ENCODE results near the gene LHFPL4.
A peak's percentile ranks its signal among the peaks of the same experiment; 100 is the strongest.
"Not testable (repeated sequence)": the region's sequence is repeated elsewhere in the genome, so short reads cannot be mapped to it uniquely, and the experiment has no call there.

LHFPL4 gene

DNA sequence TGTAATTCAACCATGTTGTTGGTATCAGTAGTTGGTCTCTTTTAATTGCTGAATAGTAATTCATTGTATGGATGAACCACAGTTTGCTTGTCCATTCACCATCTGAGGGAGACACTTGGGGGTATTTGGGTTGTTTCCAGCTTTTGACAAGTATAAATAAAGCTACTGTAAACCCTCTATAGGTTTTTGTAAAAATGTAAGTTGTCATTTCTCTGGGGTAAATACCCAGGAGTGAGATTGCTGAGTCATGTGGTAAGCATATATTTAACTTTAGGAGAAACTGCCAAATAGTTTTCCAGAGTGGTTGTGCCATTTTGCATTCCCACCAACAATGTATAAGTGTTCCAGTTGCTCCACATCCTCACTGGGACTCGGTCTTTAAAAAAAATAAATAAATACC is 15.4 kb upstream of the LHFPL4 start:
- DNase-seq (ENCODE audit: low spot score in 2 of 2) (no peak), ATAC-seq (replicated peaks; ENCODE audit: extremely low read depth, poor library complexity, severe bottlenecking) (no peak)
- no peaks in the 10 kb centered on the region for H3K4me1 Mint-ChIP-seq
- H3K4me3 Mint-ChIP-seq: no peak overlapping the region
- H3K9me3 Mint-ChIP-seq: no peaks in the 10 kb centered on the region
- H3K36me3 Mint-ChIP-seq (ENCODE audit: insufficient read depth): no peaks in the 10 kb centered on the region
- no peak overlapping the region for H3K27ac Mint-ChIP-seq (ENCODE audit: low read depth)
- H3K27me3 Mint-ChIP-seq: peaks cover 43% of the 10 kb centered on the region

DNA sequence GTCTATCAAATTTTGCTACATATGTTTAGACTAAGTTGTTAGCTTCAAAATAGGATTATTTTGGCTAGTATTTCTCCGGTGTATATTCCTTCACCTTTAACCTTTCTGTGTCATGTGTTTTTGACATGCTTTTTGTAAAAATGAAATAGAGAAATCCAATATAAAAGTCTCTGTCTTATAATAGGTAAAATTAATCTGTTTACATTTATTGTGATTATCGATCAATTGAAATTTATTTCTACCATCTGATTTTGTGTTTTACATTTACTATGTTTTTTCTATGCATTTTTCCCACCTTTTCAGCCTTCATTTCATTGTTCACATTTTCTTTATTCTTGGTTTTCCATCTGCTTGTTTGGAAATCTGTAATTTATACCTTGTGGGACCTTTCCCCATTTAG is 11.7 kb upstream of the LHFPL4 start:
- H3K27me3 Mint-ChIP-seq: peaks cover 34% of the 10 kb centered on the region
- no peak overlapping the region for H3K4me3 Mint-ChIP-seq
- no peaks in the 10 kb centered on the region for H3K36me3 Mint-ChIP-seq (ENCODE audit: insufficient read depth)
- H3K4me1 Mint-ChIP-seq: no peaks in the 10 kb centered on the region
- H3K9me3 Mint-ChIP-seq: no peaks in the 10 kb centered on the region
- DNase-seq (ENCODE audit: low spot score in 2 of 2) (no peak), ATAC-seq (replicated peaks; ENCODE audit: extremely low read depth, poor library complexity, severe bottlenecking) (no peak)
- no peak overlapping the region for H3K27ac Mint-ChIP-seq (ENCODE audit: low read depth)

GRCh38 chr3:9563851-9564250 is 10.2 kb upstream of the LHFPL4 start:
- Mint-ChIP-seq H3K4me3 (no peak overlapping the region), H3K36me3 (ENCODE audit: insufficient read depth) (no peaks in the 10 kb centered on the region), H3K4me1 (no peaks in the 10 kb centered on the region), H3K27ac (ENCODE audit: low read depth) (no peak overlapping the region), H3K9me3 (no peaks in the 10 kb centered on the region), H3K27me3 (peaks cover 26% of the 10 kb centered on the region)
- ATAC-seq (replicated peaks; ENCODE audit: extremely low read depth, poor library complexity, severe bottlenecking) (no peak), DNase-seq (ENCODE audit: low spot score in 2 of 2) (no peak)

- H3K9me3 Mint-ChIP-seq; H3K36me3 Mint-ChIP-seq (ENCODE audit: insufficient read depth); H3K4me1 Mint-ChIP-seq; ATAC-seq (replicated peaks; ENCODE audit: extremely low read depth, poor library complexity, severe bottlenecking); H3K4me3 Mint-ChIP-seq; H3K27ac Mint-ChIP-seq (ENCODE audit: low read depth); DNase-seq (ENCODE audit: low spot score in 2 of 2): not testable (repeated sequence)
- H3K27me3 Mint-ChIP-seq: peaks cover 45% of the 10 kb centered on the region
Observed at GRCh38 chr3:9560056-9560455, 6.4 kb upstream of the LHFPL4 start.

GRCh38 chr3:9553948-9554513 is 409 bp upstream of the LHFPL4 start:
- no peak overlapping the region for H3K4me3 Mint-ChIP-seq
- H3K4me1 Mint-ChIP-seq: peaks cover 15% of the 10 kb centered on the region
- ATAC-seq (replicated peaks; ENCODE audit: extremely low read depth, poor library complexity, severe bottlenecking) (no peak), DNase-seq (ENCODE audit: low spot score in 2 of 2) (no peak)
- no peak overlapping the region for H3K27ac Mint-ChIP-seq (ENCODE audit: low read depth)
- no peaks in the 10 kb centered on the region for H3K36me3 Mint-ChIP-seq (ENCODE audit: insufficient read depth)
- H3K27me3 Mint-ChIP-seq: peaks cover 76% of the 10 kb centered on the region
- no peaks in the 10 kb centered on the region for H3K9me3 Mint-ChIP-seq

DNA sequence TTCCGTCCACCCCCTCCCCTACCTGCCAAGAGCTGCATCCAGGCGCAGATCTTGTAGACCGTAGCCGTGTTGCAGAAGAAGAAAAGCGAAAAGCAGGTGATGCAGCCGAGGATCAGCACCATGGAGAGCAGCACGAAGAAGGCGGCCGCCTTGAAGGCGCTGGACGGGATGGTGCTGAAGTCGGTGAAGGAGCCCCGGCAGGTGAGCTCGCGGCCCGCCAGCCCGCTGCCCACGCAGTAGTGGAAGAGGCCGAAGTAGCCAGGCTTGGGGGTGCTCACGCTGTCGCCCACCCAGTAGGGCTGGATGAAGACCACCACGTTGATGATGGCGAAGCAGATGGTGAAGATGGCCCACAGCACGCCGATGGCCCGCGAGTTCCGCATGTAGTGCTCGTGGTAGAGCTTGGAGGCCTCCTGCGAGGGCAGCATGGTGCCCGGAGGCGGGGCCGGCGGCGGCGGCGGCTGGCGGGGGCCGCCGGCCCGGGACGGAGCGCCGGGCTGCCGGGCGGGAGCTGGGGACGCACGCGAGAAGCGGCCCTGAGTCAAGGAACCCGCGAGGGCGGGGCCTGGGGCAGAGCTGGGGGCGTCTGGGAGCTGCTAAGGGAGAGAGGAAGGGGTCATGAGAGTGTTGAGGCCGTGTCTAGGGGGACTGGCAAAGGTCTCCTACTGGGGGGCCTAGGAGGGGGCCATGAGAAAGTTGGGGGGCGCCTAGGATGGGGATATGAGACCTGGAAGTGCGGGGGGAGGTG is 1.2 kb downstream of the LHFPL4 start:
- Mint-ChIP-seq H3K9me3 (no peaks in the 10 kb centered on the region), H3K36me3 (ENCODE audit: insufficient read depth) (no peaks in the 10 kb centered on the region), H3K4me1 (peaks cover 15% of the 10 kb centered on the region), H3K27ac (ENCODE audit: low read depth) (no peak overlapping the region), H3K4me3 (peak overlapping the region; percentile 46), H3K27me3 (peaks cover 85% of the 10 kb centered on the region)
- ATAC-seq (replicated peaks; ENCODE audit: extremely low read depth, poor library complexity, severe bottlenecking) (no peak), DNase-seq (ENCODE audit: low spot score in 2 of 2) (no peak)

GRCh38 chr3:9550999-9551398 is 2.6 kb downstream of the LHFPL4 start:
- Mint-ChIP-seq H3K4me3 (no peak overlapping the region), H3K36me3 (ENCODE audit: insufficient read depth) (no peaks in the 10 kb centered on the region)

GRCh38 chr3:9549600-9549999 is 4.0 kb downstream of the LHFPL4 start:
- peaks cover 82% of the 10 kb centered on the region for H3K27me3 Mint-ChIP-seq
- H3K9me3 Mint-ChIP-seq: no peaks in the 10 kb centered on the region
- H3K4me3 Mint-ChIP-seq: no peak overlapping the region
- no peak overlapping the region for H3K27ac Mint-ChIP-seq (ENCODE audit: low read depth)
- ATAC-seq (replicated peaks; ENCODE audit: extremely low read depth, poor library complexity, severe bottlenecking) (no peak), DNase-seq (ENCODE audit: low spot score in 2 of 2) (no peak)
- no peaks in the 10 kb centered on the region for H3K36me3 Mint-ChIP-seq (ENCODE audit: insufficient read depth)
- peaks cover 15% of the 10 kb centered on the region for H3K4me1 Mint-ChIP-seq

More at GRCh38 chr3:9550999-9551398, 2.6 kb downstream of the LHFPL4 start:
- ATAC-seq (replicated peaks; ENCODE audit: extremely low read depth, poor library complexity, severe bottlenecking): no peak
- Mint-ChIP-seq H3K4me1 (peaks cover 15% of the 10 kb centered on the region), H3K27ac (ENCODE audit: low read depth) (no peak overlapping the region), H3K9me3 (no peaks in the 10 kb centered on the region), H3K27me3 (peaks cover 85% of the 10 kb centered on the region)
- no peak for DNase-seq (ENCODE audit: low spot score in 2 of 2)

DNA sequence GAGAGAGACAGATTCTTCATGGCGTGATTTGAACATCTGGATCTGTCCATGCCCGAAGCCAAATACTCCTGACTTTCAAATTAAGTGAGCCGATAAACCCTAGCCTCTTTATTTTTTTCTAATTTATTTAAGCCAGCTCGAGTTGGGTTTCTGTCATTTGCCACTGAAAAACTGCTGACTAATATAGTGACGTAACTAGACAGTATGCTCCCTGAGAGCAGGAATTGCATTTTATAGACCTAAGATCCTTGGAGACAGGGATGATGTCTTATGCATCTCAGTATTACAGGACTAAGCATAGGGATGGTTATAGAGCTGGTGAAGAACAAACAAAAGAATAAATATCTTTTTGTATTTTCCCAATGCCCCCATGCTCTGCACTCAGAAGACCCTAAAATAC is 4.6 kb downstream of the LHFPL4 start:
- no peak overlapping the region for H3K27ac Mint-ChIP-seq (ENCODE audit: low read depth)
- peaks cover 81% of the 10 kb centered on the region for H3K27me3 Mint-ChIP-seq
- H3K9me3 Mint-ChIP-seq: no peaks in the 10 kb centered on the region
- no peak for ATAC-seq (replicated peaks; ENCODE audit: extremely low read depth, poor library complexity, severe bottlenecking)
- H3K4me3 Mint-ChIP-seq: no peak overlapping the region
- no peak for DNase-seq (ENCODE audit: low spot score in 2 of 2)
- H3K4me1 Mint-ChIP-seq: peaks cover 15% of the 10 kb centered on the region
- no peaks in the 10 kb centered on the region for H3K36me3 Mint-ChIP-seq (ENCODE audit: insufficient read depth)

GRCh38 chr3:9542182-9542581 is 11.4 kb downstream of the LHFPL4 start:
- no peak overlapping the region for H3K27ac Mint-ChIP-seq (ENCODE audit: low read depth)
- peaks cover 28% of the 10 kb centered on the region for H3K27me3 Mint-ChIP-seq
- no peaks in the 10 kb centered on the region for H3K9me3 Mint-ChIP-seq
- ATAC-seq (replicated peaks; ENCODE audit: extremely low read depth, poor library complexity, severe bottlenecking): no peak
- no peak for DNase-seq (ENCODE audit: low spot score in 2 of 2)
- no peaks in the 10 kb centered on the region for H3K4me1 Mint-ChIP-seq
- no peaks in the 10 kb centered on the region for H3K36me3 Mint-ChIP-seq (ENCODE audit: insufficient read depth)
- H3K4me3 Mint-ChIP-seq: no peak overlapping the region

DNA sequence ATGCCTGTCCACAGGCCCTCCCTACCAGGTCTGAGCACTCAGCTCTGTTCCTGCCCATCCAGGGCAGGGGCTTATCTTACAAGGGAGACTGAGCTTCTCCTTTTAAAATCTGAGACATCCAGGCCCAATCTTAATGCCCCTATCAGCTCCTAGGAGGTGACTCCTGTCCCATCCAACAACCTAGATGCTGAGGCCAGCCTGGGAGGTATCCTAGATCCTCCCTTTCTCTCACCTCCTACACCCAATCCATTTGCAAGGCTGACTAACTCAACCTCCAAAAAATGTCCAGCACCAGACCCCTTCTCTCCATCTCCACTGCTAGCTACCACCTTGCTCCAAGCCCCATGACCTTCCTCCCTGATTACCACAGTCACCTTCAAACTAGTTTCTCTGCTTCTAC is 17.4 kb downstream of the LHFPL4 start:
- Mint-ChIP-seq H3K9me3 (no peaks in the 10 kb centered on the region), H3K27ac (ENCODE audit: low read depth) (no peak overlapping the region), H3K4me3 (no peak overlapping the region), H3K4me1 (no peaks in the 10 kb centered on the region), H3K36me3 (ENCODE audit: insufficient read depth) (no peaks in the 10 kb centered on the region), H3K27me3 (peaks cover 21% of the 10 kb centered on the region)
- DNase-seq (ENCODE audit: low spot score in 2 of 2) (no peak), ATAC-seq (replicated peaks; ENCODE audit: extremely low read depth, poor library complexity, severe bottlenecking) (no peak)

DNA sequence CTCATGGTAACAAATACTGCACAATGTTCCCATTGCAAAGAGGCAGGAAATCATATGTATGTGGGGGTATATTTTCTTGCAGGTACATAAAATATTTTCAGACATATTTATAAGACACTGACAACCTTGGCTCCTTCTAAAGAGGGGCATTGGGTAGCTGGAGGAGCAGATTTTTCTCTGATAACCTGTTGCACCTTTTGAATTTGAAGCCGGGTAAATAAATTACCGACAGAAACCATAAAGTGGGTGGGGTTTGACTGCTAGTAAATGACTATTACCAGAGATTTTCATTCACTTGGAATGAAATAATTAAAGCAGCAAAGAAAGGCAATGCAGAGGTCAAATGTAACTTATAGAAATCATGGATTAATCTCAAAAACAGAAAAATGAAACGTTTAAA is 19.2 kb downstream of the LHFPL4 start:
- Mint-ChIP-seq H3K9me3 (no peaks in the 10 kb centered on the region), H3K4me3 (no peak overlapping the region), H3K27ac (ENCODE audit: low read depth) (no peak overlapping the region), H3K36me3 (ENCODE audit: insufficient read depth) (no peaks in the 10 kb centered on the region), H3K4me1 (no peaks in the 10 kb centered on the region), H3K27me3 (peaks cover 33% of the 10 kb centered on the region)
- DNase-seq (ENCODE audit: low spot score in 2 of 2) (no peak), ATAC-seq (replicated peaks; ENCODE audit: extremely low read depth, poor library complexity, severe bottlenecking) (no peak)

DNA sequence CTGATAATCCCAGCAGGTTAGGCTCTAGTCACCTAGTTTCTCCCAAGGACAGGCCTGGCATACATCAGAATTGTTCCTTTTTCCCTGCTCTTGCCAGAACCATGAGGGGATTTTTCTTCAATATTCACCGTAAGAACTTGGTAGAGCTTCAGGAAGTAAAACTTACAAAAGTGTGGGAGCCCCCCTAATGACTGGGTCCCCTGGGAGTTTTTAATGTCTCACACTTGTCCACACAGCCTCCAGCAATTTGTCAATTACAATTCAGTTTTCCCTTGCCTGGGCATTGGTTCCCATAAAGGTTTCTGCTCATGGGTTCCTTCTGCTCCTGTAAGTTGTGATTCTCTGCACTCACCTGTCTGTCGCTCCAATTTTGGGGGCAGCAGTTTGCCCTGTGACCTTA is 28.5 kb downstream of the LHFPL4 start:
- H3K9me3 Mint-ChIP-seq: no peaks in the 10 kb centered on the region

More for the DNA sequence above, 28.5 kb downstream of the LHFPL4 start:
- Mint-ChIP-seq H3K27ac (ENCODE audit: low read depth) (no peak overlapping the region), H3K36me3 (ENCODE audit: insufficient read depth) (no peaks in the 10 kb centered on the region), H3K4me1 (no peaks in the 10 kb centered on the region), H3K4me3 (no peak overlapping the region), H3K27me3 (peaks cover 65% of the 10 kb centered on the region)
- DNase-seq (ENCODE audit: low spot score in 2 of 2) (no peak), ATAC-seq (replicated peaks; ENCODE audit: extremely low read depth, poor library complexity, severe bottlenecking) (no peak)

All from central memory CD8-positive, alpha-beta T cell (primary cell).